IPS-18c (cell line): ENCODE results near the gene KRTAP20-2.

ENCODE experiments used
- H3K4me3 ChIP-seq: 2 replicates; pipeline ENCODE4 v1.7.0; 2013; ENCODE audit warnings: low read depth, mild to moderate bottlenecking, low read length, moderate library complexity; ENCODE audit not compliant: insufficient read depth
- H3K9me3 ChIP-seq: one replicate; pipeline ENCODE4 v1.6.1; 2013; ENCODE audit warnings: mild to moderate bottlenecking, low read length, moderate library complexity; ENCODE audit not compliant: control insufficient read depth, insufficient read depth

The KRTAP20-2 gene

GRCh38 chr21:30646904-30647414 lies 12.0 kb downstream of the KRTAP20-2 start:
- Histone ChIP-seq H3K9me3 (no peaks in the 10 kb centered on the region), H3K4me3 (no peak overlapping the region)

- H3K4me3 ChIP-seq = no peak overlapping the region
- H3K9me3 ChIP-seq = no peaks in the 10 kb centered on the region
These were observed 17.9 kb downstream of the KRTAP20-2 start for GRCh38 chr21:30652891-30653290.

- H3K9me3 ChIP-seq = no peaks in the 10 kb centered on the region
These were observed 33.8 kb downstream of the KRTAP20-2 start for GRCh38 chr21:30668776-30669175.

GRCh38 chr21:30672985-30673650 lies 38.1 kb downstream of the KRTAP20-2 start:
- Histone ChIP-seq H3K4me3 (no peak overlapping the region), H3K9me3 (no peaks in the 10 kb centered on the region)

More at GRCh38 chr21:30668776-30669175, 33.8 kb downstream of the KRTAP20-2 start:
- H3K4me3 ChIP-seq = no peak overlapping the region

GRCh38 chr21:30674312-30674711 lies 39.3 kb downstream of the KRTAP20-2 start:
- Histone ChIP-seq H3K4me3 (no peak overlapping the region), H3K9me3 (no peaks in the 10 kb centered on the region)

GRCh38 chr21:30676737-30677136 lies 41.7 kb downstream of the KRTAP20-2 start:
- Histone ChIP-seq H3K4me3 (no peak overlapping the region), H3K9me3 (no peaks in the 10 kb centered on the region)

- Histone ChIP-seq H3K9me3 (no peaks in the 10 kb centered on the region), H3K4me3 (no peak overlapping the region)
These were observed 45.6 kb downstream of the KRTAP20-2 start for GRCh38 chr21:30680586-30680985.

GRCh38 chr21:30684506-30684905 lies 49.5 kb downstream of the KRTAP20-2 start:
- no peaks in the 10 kb centered on the region for H3K9me3 ChIP-seq
- no peak overlapping the region for H3K4me3 ChIP-seq
